Measurements from ENCODE around the gene CAMTA1.

DNA sequence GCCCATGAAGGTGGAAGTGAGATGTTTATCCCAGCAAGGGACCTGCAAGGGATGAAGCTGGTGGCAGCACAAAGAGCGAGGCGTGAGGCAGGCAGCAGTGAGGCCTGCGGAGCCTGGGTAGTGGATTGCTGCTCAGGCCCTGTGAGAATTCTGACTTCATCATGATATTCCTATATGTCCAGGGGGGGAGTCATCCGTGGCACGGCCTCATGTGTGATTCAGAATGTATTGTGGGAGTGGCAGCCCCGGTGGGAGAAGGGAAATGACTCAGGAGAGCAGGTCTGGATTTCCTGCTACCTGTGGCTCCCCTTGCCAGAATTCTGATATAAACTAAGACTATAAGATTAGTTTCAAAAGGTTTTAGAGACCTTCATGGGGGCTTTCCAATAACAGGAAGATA, 240.9 kb downstream of the CAMTA1 start:
- TF ChIP-seq POLR2A (IDR thresholded peaks at IDR 0.05; ENCODE audit: borderline replicate concordance, extremely low read depth, insufficient read depth, insufficient read length), result no peak
- no peak for TF ChIP-seq EZH2 (IDR thresholded peaks at IDR 0.05)
- TF ChIP-seq, protein P1, sequence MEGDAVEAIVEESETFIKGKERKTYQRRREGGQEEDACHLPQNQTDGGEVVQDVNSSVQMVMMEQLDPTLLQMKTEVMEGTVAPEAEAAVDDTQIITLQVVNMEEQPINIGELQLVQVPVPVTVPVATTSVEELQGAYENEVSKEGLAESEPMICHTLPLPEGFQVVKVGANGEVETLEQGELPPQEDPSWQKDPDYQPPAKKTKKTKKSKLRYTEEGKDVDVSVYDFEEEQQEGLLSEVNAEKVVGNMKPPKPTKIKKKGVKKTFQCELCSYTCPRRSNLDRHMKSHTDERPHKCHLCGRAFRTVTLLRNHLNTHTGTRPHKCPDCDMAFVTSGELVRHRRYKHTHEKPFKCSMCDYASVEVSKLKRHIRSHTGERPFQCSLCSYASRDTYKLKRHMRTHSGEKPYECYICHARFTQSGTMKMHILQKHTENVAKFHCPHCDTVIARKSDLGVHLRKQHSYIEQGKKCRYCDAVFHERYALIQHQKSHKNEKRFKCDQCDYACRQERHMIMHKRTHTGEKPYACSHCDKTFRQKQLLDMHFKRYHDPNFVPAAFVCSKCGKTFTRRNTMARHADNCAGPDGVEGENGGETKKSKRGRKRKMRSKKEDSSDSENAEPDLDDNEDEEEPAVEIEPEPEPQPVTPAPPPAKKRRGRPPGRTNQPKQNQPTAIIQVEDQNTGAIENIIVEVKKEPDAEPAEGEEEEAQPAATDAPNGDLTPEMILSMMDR (IDR thresholded peaks at IDR 0.05 in 2 of 3, conservative IDR thresholded peaks at IDR 0.05 in 1 of 3; ENCODE audit: borderline replicate concordance in 1 of 3, insufficient read depth in 1 of 3, low read depth in 2 of 3, low read length in 2 of 3), result no peak
- TF ChIP-seq CEBPB (IDR thresholded peaks at IDR 0.05; ENCODE audit: low read depth), result no peak
- TF ChIP-seq, protein P2, sequence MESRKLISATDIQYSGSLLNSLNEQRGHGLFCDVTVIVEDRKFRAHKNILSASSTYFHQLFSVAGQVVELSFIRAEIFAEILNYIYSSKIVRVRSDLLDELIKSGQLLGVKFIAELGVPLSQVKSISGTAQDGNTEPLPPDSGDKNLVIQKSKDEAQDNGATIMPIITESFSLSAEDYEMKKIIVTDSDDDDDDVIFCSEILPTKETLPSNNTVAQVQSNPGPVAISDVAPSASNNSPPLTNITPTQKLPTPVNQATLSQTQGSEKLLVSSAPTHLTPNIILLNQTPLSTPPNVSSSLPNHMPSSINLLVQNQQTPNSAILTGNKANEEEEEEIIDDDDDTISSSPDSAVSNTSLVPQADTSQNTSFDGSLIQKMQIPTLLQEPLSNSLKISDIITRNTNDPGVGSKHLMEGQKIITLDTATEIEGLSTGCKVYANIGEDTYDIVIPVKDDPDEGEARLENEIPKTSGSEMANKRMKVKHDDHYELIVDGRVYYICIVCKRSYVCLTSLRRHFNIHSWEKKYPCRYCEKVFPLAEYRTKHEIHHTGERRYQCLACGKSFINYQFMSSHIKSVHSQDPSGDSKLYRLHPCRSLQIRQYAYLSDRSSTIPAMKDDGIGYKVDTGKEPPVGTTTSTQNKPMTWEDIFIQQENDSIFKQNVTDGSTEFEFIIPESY (IDR thresholded peaks at IDR 0.05; ENCODE audit: extremely low read depth, insufficient replicate concordance, low read length), result no peak
- TF ChIP-seq, protein P3, sequence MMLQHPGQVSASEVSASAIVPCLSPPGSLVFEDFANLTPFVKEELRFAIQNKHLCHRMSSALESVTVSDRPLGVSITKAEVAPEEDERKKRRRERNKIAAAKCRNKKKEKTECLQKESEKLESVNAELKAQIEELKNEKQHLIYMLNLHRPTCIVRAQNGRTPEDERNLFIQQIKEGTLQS (IDR thresholded peaks at IDR 0.05), result no peak
- TF ChIP-seq EGR1 (IDR thresholded peaks at IDR 0.05; ENCODE audit: low read depth), result no peak
- TF ChIP-seq EZH2phosphoT487 (IDR thresholded peaks at IDR 0.05; ENCODE audit: borderline replicate concordance), result no peak
- no peak for TF ChIP-seq POLR2AphosphoS5 (IDR thresholded peaks at IDR 0.05; ENCODE audit: low read depth, low read length)
- no peak for TF ChIP-seq SP1 (IDR thresholded peaks at IDR 0.05; ENCODE audit: low read depth)
- TF ChIP-seq, protein P4, sequence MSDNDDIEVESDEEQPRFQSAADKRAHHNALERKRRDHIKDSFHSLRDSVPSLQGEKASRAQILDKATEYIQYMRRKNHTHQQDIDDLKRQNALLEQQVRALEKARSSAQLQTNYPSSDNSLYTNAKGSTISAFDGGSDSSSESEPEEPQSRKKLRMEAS (IDR thresholded peaks at IDR 0.05), result no peak
- TF ChIP-seq, protein P5, sequence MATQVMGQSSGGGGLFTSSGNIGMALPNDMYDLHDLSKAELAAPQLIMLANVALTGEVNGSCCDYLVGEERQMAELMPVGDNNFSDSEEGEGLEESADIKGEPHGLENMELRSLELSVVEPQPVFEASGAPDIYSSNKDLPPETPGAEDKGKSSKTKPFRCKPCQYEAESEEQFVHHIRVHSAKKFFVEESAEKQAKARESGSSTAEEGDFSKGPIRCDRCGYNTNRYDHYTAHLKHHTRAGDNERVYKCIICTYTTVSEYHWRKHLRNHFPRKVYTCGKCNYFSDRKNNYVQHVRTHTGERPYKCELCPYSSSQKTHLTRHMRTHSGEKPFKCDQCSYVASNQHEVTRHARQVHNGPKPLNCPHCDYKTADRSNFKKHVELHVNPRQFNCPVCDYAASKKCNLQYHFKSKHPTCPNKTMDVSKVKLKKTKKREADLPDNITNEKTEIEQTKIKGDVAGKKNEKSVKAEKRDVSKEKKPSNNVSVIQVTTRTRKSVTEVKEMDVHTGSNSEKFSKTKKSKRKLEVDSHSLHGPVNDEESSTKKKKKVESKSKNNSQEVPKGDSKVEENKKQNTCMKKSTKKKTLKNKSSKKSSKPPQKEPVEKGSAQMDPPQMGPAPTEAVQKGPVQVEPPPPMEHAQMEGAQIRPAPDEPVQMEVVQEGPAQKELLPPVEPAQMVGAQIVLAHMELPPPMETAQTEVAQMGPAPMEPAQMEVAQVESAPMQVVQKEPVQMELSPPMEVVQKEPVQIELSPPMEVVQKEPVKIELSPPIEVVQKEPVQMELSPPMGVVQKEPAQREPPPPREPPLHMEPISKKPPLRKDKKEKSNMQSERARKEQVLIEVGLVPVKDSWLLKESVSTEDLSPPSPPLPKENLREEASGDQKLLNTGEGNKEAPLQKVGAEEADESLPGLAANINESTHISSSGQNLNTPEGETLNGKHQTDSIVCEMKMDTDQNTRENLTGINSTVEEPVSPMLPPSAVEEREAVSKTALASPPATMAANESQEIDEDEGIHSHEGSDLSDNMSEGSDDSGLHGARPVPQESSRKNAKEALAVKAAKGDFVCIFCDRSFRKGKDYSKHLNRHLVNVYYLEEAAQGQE (IDR thresholded peaks at IDR 0.05; ENCODE audit: low read depth), result no peak
- no peak for TF ChIP-seq JUND (IDR thresholded peaks at IDR 0.05)

All from HCT116 (cell line).